ENCODE measurements around the gene NBPF3.
"Not testable (repeated sequence)": the region's sequence is repeated elsewhere in the genome, so short reads cannot be mapped to it uniquely, and the experiment has no call there.

The NBPF3 gene

GRCh38 chr1:21468599-21468998 is 28.7 kb downstream of the NBPF3 start:
- Histone ChIP-seq H3K27ac (ENCODE audit: low read depth, low read length) (no peak overlapping the region), H3K9me2 (replicated peaks; ENCODE audit: control insufficient read depth, low read length) (no peaks in the 10 kb centered on the region), H3K9me3 (ENCODE audit: control insufficient read depth, insufficient read depth, low read length) (no peaks in the 10 kb centered on the region), H3K79me2 (ENCODE audit: control insufficient read depth, low read length) (no peaks in the 10 kb centered on the region), H4K20me1 (ENCODE audit: control insufficient read depth, insufficient read depth, low read depth, low read length) (no peaks in the 10 kb centered on the region), H3K4me1 (ENCODE audit: control insufficient read depth, low read length) (no peaks in the 10 kb centered on the region), H3K4me3 (ENCODE audit: low read length) (no peak overlapping the region), H3K27me3 (ENCODE audit: control insufficient read depth, low read length) (no peaks in the 10 kb centered on the region), H3K4me2 (ENCODE audit: low read length) (no peak overlapping the region), H3F3A (ENCODE audit: control insufficient read depth, insufficient read depth) (no peaks in the 10 kb centered on the region), H3K36me3 (ENCODE audit: control insufficient read depth, low read length) (no peaks in the 10 kb centered on the region)
- no peak for TF ChIP-seq EZH2phosphoT487 (IDR thresholded peaks at IDR 0.05; ENCODE audit: borderline replicate concordance, low read length)
- peak; percentile 62 for TF ChIP-seq CTCF (IDR thresholded peaks at IDR 0.05; ENCODE audit: low read depth, low read length, poor library complexity, severe bottlenecking)

GRCh38 chr1:21469581-21469980 is 29.6 kb downstream of the NBPF3 start:
- H3K27ac ChIP-seq (ENCODE audit: low read depth, low read length): no peak overlapping the region
- H3K4me3 ChIP-seq (ENCODE audit: low read length): no peak overlapping the region
- H3K27me3 ChIP-seq (ENCODE audit: control insufficient read depth, low read length): no peaks in the 10 kb centered on the region
- H3K79me2 ChIP-seq (ENCODE audit: control insufficient read depth, low read length): no peaks in the 10 kb centered on the region
- no peaks in the 10 kb centered on the region for H4K20me1 ChIP-seq (ENCODE audit: control insufficient read depth, insufficient read depth, low read depth, low read length)
- no peaks in the 10 kb centered on the region for H3K9me3 ChIP-seq (ENCODE audit: control insufficient read depth, insufficient read depth, low read length)
- H3K9me2 ChIP-seq (replicated peaks; ENCODE audit: control insufficient read depth, low read length): no peaks in the 10 kb centered on the region
- no peaks in the 10 kb centered on the region for H3F3A ChIP-seq (ENCODE audit: control insufficient read depth, insufficient read depth)
- H3K4me1 ChIP-seq (ENCODE audit: control insufficient read depth, low read length): no peaks in the 10 kb centered on the region
- H3K36me3 ChIP-seq (ENCODE audit: control insufficient read depth, low read length): no peaks in the 10 kb centered on the region
- no peak for TF ChIP-seq EZH2phosphoT487 (IDR thresholded peaks at IDR 0.05; ENCODE audit: borderline replicate concordance, low read length)
- TF ChIP-seq CTCF (IDR thresholded peaks at IDR 0.05; ENCODE audit: low read depth, low read length, poor library complexity, severe bottlenecking): no peak
- H3K4me2 ChIP-seq (ENCODE audit: low read length): no peak overlapping the region

DNA sequence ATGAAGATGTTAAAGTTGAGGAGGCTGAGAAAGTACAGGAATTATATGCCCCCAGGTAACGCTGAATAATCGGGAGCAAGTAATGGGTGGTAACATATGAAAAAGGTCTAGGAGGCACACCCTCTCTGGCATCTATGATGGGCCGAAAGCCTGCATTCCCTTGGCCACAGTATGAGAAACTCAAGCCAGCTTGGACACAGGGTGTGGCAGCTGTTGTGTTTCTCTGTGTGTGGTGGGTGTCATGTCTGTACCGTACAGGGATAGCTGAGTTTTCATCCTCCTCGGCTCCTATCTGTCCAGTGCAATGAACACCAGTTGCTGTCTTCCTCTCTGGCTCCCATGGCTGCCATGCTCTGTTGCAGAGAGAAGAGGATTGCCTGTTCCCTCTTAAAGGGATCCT is 32.9 kb downstream of the NBPF3 start:
- H3K9me3 ChIP-seq (ENCODE audit: control insufficient read depth, insufficient read depth, low read length): no peaks in the 10 kb centered on the region
- no peak overlapping the region for H3K27ac ChIP-seq (ENCODE audit: low read depth, low read length)
- H3K4me1 ChIP-seq (ENCODE audit: control insufficient read depth, low read length): no peaks in the 10 kb centered on the region
- H3F3A ChIP-seq (ENCODE audit: control insufficient read depth, insufficient read depth): no peaks in the 10 kb centered on the region
- H3K36me3 ChIP-seq (ENCODE audit: control insufficient read depth, low read length): no peaks in the 10 kb centered on the region
- H3K79me2 ChIP-seq (ENCODE audit: control insufficient read depth, low read length): no peaks in the 10 kb centered on the region
- H3K4me3 ChIP-seq (ENCODE audit: low read length): no peak overlapping the region
- H3K27me3 ChIP-seq (ENCODE audit: control insufficient read depth, low read length): no peaks in the 10 kb centered on the region
- no peak for TF ChIP-seq EZH2phosphoT487 (IDR thresholded peaks at IDR 0.05; ENCODE audit: borderline replicate concordance, low read length)
- no peak for TF ChIP-seq CTCF (IDR thresholded peaks at IDR 0.05; ENCODE audit: low read depth, low read length, poor library complexity, severe bottlenecking)
- H3K9me2 ChIP-seq (replicated peaks; ENCODE audit: control insufficient read depth, low read length): no peaks in the 10 kb centered on the region
- no peak overlapping the region for H3K4me2 ChIP-seq (ENCODE audit: low read length)
- H4K20me1 ChIP-seq (ENCODE audit: control insufficient read depth, insufficient read depth, low read depth, low read length): no peaks in the 10 kb centered on the region

DNA sequence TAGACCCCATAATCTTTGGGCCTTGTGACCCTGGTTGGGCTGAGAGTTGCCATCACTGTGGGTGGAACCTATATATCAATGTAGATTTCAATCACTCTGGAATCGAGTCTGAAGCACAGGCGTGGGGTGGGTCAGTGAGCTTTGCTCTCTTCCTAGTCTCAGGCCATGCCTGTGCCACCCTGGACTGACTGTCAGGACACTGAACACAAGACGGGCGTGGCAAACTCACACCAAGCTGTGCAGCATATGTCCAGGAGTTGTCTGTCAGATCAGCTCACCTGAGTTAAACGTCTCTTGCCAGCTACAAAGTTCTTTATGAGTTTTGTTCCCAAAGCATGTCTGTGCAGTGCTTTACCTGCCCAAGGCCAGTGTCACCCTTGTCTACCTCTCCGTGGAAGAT is 38.4 kb downstream of the NBPF3 start:
- Histone ChIP-seq H3K27me3 (ENCODE audit: control insufficient read depth, low read length) (no peaks in the 10 kb centered on the region), H3K4me1 (ENCODE audit: control insufficient read depth, low read length) (no peaks in the 10 kb centered on the region), H3K9me3 (ENCODE audit: control insufficient read depth, insufficient read depth, low read length) (no peaks in the 10 kb centered on the region), H3K4me3 (ENCODE audit: low read length) (no peak overlapping the region), H3K9me2 (replicated peaks; ENCODE audit: control insufficient read depth, low read length) (no peaks in the 10 kb centered on the region), H4K20me1 (ENCODE audit: control insufficient read depth, insufficient read depth, low read depth, low read length) (no peaks in the 10 kb centered on the region), H3F3A (ENCODE audit: control insufficient read depth, insufficient read depth) (no peaks in the 10 kb centered on the region), H3K27ac (ENCODE audit: low read depth, low read length) (no peak overlapping the region), H3K79me2 (ENCODE audit: control insufficient read depth, low read length) (no peaks in the 10 kb centered on the region), H3K4me2 (ENCODE audit: low read length) (no peak overlapping the region), H3K36me3 (ENCODE audit: control insufficient read depth, low read length) (no peaks in the 10 kb centered on the region)
- TF ChIP-seq CTCF (IDR thresholded peaks at IDR 0.05; ENCODE audit: low read depth, low read length, poor library complexity, severe bottlenecking) (no peak), EZH2phosphoT487 (IDR thresholded peaks at IDR 0.05; ENCODE audit: borderline replicate concordance, low read length) (no peak)

- H3K27ac ChIP-seq (ENCODE audit: low read depth, low read length); H3K9me3 ChIP-seq (ENCODE audit: control insufficient read depth, insufficient read depth, low read length): not testable (repeated sequence)
Measured at GRCh38 chr1:21483881-21484280, 43.9 kb downstream of the NBPF3 start.

More at GRCh38 chr1:21483881-21484280, 43.9 kb downstream of the NBPF3 start:
- H3K27me3 ChIP-seq (ENCODE audit: control insufficient read depth, low read length); H3F3A ChIP-seq (ENCODE audit: control insufficient read depth, insufficient read depth); H3K9me2 ChIP-seq (replicated peaks; ENCODE audit: control insufficient read depth, low read length); H3K4me1 ChIP-seq (ENCODE audit: control insufficient read depth, low read length); H3K4me3 ChIP-seq (ENCODE audit: low read length); H3K4me2 ChIP-seq (ENCODE audit: low read length); H3K79me2 ChIP-seq (ENCODE audit: control insufficient read depth, low read length); H3K36me3 ChIP-seq (ENCODE audit: control insufficient read depth, low read length); H4K20me1 ChIP-seq (ENCODE audit: control insufficient read depth, insufficient read depth, low read depth, low read length): not testable (repeated sequence)

Data from DOHH2 (cell line).